HFF-Myc (cell line): ENCODE results near the gene HNRNPA3.
"Not testable (repeated sequence)": the region's sequence is repeated elsewhere in the genome, so short reads cannot be mapped to it uniquely, and the experiment has no call there.

Source experiments
- DNase-seq: peaks from one replicate; pipeline ENCODE4 v3.0.0-alpha.2; 2011; ENCODE audit warnings: low read depth; ENCODE audit errors: extremely low read depth
- H3K4me3 ChIP-seq: replicated peaks from 2 replicates; pipeline ENCODE4 v1.5.1; 2011; ENCODE audit warnings: low read depth, mild to moderate bottlenecking, control low read depth, low read length
- CTCF ChIP-seq: IDR thresholded peaks from 2 replicates; pipeline ENCODE4 v1.5.1; 2012; ENCODE audit warnings: mild to moderate bottlenecking, low read depth, low read length, control low read depth; ENCODE audit errors: missing control alignments

The HNRNPA3 gene

DNA sequence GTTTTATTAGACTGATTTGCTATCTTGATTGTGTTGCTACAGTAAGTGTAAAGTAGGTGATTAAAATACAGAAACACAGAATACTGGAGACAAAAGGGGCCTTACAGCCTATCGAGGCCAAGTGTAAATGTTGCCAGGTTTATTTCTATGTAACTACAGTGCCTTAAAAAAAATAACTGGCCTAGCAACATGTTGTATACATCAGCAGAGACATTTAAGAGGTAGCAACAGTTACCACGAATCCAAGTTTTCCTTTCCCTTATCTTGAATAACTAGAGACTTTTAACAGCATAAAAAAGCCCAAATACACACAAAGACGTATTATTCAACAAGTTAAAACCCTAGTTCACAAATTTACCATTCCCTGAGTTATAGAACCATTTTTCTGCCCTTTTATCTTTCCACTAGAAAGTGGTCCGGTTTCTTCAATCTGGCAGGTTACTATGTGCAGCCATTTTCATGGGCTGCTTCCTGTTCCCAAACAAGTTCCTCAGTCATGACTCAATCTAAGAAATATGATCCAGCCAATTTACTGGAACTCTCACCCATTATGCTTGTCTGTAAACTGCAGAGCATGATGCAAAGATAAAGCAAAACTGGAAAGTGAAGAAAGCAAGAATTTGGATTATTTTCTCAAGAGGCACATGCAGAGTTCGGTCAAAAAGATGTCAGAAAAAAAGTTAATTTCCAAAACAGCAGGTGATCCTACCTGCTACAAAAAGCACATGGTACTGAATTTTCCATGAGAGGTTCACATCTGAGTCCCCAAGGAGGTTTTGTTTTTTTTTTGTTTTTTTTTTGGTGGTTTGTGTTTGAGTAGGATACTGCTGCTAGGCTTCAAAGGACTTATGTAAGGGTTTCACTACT is 29.8 kb downstream of the HNRNPA3 start:
- DNase-seq = peak; percentile 83
- no peak for TF ChIP-seq CTCF
- peak overlapping the region; percentile 20 for H3K4me3 ChIP-seq

- H3K4me3 ChIP-seq = peak overlapping the region; percentile 20
- TF ChIP-seq CTCF = no peak
These were observed 30.5 kb downstream of the HNRNPA3 start for GRCh38 chr2:177243073-177243472.

GRCh38 chr2:177243476-177243875 is 30.9 kb downstream of the HNRNPA3 start:
- no peak for DNase-seq
- TF ChIP-seq CTCF = no peak
- no peak overlapping the region for H3K4me3 ChIP-seq

More at GRCh38 chr2:177243073-177243472, 30.5 kb downstream of the HNRNPA3 start:
- no peak for DNase-seq

GRCh38 chr2:177244244-177244771 is 31.7 kb downstream of the HNRNPA3 start:
- TF ChIP-seq CTCF = no peak
- H3K4me3 ChIP-seq = no peak overlapping the region
- no peak for DNase-seq

DNA sequence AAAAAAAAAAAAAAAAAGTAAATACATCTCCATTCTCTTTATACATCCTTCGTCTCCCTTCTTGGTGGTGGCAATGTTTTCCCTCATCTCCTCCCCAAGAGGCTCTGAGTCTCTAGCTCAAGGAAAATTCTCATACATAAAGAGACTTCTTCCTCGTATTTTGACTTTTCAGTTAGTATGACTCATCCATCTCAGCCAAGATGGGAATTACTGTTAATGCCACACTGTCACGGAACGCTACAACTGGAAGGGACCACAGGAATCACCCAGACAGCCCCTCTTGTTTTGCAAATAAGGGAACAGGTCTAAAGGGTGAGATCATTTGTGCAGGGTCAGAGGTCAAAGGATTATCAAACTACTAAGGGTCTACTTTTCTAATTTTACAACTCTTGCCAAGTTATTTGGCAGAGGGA is 32.4 kb downstream of the HNRNPA3 start:
- TF ChIP-seq CTCF = no peak
- DNase-seq = peak; percentile 71
- H3K4me3 ChIP-seq = no peak overlapping the region

DNA sequence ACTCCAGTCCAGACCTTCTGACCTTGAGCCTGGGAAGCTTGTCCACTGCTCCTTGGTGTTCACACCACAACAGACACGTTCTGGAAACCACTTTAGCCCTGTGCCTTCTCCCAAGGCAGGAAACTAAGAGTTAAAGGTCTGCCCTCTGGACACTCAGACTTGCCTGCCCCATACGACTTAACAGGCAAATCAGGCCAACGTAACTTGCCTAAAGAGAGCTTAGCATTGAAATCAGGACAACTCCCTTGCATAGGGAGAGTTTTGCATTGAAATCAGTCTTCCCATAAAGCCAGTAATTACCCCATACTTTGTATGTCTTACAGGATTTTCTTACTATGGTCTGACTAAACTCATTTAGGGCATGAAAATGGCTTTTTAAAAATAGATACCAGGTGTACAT is 33.4 kb downstream of the HNRNPA3 start:
- DNase-seq = no peak
- no peak for TF ChIP-seq CTCF

GRCh38 chr2:177246523-177247030 is 34.0 kb downstream of the HNRNPA3 start:
- not testable (repeated sequence) for H3K4me3 ChIP-seq, DNase-seq

More for the DNA sequence above, 33.4 kb downstream of the HNRNPA3 start:
- H3K4me3 ChIP-seq = no peak overlapping the region
